Choroid plexus epithelial cell (primary cell): ENCODE data around the gene ASTN1.

Source experiments
- DNase-seq: peaks from one replicate; pipeline ENCODE4 v3.0.0-alpha.2; 2010; ENCODE audit warnings: low read depth
- H3K4me3 ChIP-seq: 2 replicates; pipeline ENCODE4 v1.5.1; 2011; ENCODE audit warnings: low read depth, mild to moderate bottlenecking, control low read depth, low read length, moderate library complexity
- CTCF ChIP-seq: conservative IDR thresholded peaks from 2 replicates; pipeline ENCODE4 v1.5.1; 2011; ENCODE audit warnings: low read depth, mild to moderate bottlenecking, control low read depth, inconsistent platforms, low read length, moderate library complexity

The ASTN1 gene

DNA sequence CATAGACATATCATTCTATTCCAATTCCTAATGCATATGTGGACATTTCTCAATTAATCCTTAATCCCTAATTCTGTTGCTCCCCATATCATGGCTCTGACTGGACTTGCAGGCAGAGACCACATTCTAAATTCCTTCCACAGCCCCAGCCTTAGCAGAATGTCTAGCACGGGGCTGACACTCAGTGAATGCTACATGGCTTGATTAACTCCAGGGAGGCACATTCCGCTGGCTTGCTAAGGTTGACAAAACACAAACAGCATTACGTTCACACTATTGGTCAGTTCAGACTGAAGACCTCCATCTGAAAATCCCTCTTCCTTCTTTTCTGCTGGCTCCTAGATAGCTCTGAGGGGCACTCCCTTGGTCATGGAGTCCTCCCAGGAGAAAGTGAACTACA lies 119.4 kb downstream of the ASTN1 start:
- DNase-seq: no peak
- no peak for TF ChIP-seq CTCF
- H3K4me3 ChIP-seq: no peak overlapping the region

- no peak for TF ChIP-seq CTCF
- no peak overlapping the region for H3K4me3 ChIP-seq
- DNase-seq: no peak
These were observed 120.1 kb downstream of the ASTN1 start for GRCh38 chr1:177044390-177044789.

DNA sequence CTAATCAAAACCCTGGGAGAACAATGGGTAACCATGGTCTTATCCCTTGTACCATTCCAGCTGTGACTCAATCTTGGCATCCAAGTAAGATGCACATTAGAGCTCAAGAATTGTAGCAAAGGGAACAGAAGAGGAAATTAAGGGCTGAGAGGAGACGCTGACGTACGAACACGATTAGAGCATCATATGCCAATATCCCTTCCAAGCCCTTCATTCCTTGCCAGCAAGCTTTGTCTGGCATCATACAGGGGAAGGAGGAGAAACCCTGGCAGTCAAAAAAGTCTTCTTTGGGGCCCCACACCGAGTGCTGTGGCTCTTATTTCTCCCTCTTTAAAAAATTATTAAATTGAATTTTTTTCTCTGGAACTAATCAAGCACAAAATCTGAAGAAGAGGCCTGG lies 120.9 kb downstream of the ASTN1 start:
- TF ChIP-seq CTCF: no peak
- no peak for DNase-seq
- no peak overlapping the region for H3K4me3 ChIP-seq

- no peak for DNase-seq
- no peak overlapping the region for H3K4me3 ChIP-seq
- TF ChIP-seq CTCF: no peak
These were observed 128.9 kb downstream of the ASTN1 start for GRCh38 chr1:177035586-177035985.

DNA sequence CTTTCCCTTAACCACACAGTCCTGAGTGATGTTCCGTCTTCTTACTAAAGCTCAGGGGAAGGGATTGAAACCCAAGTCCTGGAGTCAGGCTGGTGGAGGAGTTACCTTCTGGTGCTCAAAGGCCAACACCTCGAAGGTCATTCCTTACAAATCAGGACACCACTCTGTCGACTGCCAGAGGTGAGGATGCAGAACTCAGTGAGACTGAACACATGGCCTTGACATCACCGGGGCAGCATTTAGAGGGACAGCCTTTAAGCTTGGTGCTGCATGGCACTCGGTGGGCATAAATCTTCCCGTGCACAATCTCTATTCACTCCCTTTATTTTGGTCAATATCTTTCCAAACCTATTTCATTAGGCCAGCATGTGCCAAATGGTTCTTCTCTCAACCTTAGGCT lies 130.9 kb downstream of the ASTN1 start:
- no peak for DNase-seq
- no peak overlapping the region for H3K4me3 ChIP-seq
- no peak for TF ChIP-seq CTCF

DNA sequence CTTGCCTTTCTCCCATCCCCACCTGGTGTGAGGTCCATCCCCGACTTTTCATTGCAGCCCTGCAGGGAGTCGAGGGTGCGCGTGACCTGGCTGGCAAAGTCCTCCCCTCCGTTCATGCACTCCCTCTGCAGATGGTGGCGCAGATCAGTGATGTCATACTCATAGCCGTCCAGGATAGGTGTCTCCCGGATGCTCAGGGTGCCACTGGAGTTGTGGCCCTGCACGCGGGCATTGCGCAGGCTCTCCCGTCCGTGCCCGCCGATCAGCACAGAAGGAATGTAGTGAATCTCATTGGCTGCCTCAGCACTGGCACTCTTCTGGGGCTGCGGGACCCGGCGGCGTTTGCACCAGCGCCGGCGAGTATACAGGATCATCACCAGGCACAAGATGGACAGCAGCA lies 132.1 kb downstream of the ASTN1 start:
- no peak for DNase-seq
- no peak overlapping the region for H3K4me3 ChIP-seq

More for the DNA sequence above, 132.1 kb downstream of the ASTN1 start:
- TF ChIP-seq CTCF: no peak
